ENCODE results near the gene ATP2A3.

DNA sequence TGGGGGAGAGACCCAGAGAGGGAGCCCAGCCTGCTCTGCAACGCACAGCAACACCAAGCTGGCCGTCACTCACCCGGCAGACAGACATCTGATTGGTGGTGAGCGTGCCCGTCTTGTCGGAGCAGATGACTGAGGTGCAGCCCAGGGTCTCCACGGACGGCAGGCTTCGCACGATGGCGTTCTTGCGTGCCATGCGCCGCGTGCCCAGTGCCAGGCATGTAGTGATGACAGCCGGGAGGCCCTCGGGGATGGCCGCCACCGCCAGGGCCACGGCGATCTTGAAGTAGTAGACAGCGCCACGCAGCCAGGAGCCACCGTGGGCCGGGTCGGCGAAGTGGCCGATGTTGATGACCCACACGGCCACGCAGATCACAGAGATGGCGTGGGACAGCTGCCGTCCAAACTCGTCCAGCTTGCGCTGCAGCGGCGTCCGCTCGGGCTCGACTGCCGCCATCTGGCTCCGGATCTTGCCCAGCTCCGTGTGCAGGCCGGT is 16.9 kb downstream of the ATP2A3 start:
- TF ChIP-seq, protein P1, sequence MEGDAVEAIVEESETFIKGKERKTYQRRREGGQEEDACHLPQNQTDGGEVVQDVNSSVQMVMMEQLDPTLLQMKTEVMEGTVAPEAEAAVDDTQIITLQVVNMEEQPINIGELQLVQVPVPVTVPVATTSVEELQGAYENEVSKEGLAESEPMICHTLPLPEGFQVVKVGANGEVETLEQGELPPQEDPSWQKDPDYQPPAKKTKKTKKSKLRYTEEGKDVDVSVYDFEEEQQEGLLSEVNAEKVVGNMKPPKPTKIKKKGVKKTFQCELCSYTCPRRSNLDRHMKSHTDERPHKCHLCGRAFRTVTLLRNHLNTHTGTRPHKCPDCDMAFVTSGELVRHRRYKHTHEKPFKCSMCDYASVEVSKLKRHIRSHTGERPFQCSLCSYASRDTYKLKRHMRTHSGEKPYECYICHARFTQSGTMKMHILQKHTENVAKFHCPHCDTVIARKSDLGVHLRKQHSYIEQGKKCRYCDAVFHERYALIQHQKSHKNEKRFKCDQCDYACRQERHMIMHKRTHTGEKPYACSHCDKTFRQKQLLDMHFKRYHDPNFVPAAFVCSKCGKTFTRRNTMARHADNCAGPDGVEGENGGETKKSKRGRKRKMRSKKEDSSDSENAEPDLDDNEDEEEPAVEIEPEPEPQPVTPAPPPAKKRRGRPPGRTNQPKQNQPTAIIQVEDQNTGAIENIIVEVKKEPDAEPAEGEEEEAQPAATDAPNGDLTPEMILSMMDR (conservative IDR thresholded peaks at IDR 0.05 in 1 of 2, IDR thresholded peaks at IDR 0.05 in 1 of 2; ENCODE audit: low read depth in 1 of 2, low read length in 2 of 2) = no peak
- TF ChIP-seq EZH2 (IDR thresholded peaks at IDR 0.05; ENCODE audit: low read length, missing control alignments) = no peak

All from fibroblast of lung (primary cell).